Middle frontal gyrus (tissue), 1 donor: ENCODE data around the gene IQCK.

Experiments
- DNase-seq: peaks from one replicate; pipeline ENCODE4 v3.0.0-alpha.2; 2015; ENCODE audit warnings: low spot score; ENCODE audit errors: extremely low spot score

The IQCK gene

GRCh38 chr16:19802612-19803011 is 84.5 kb downstream of the IQCK start:
- DNase-seq: no peak

DNA sequence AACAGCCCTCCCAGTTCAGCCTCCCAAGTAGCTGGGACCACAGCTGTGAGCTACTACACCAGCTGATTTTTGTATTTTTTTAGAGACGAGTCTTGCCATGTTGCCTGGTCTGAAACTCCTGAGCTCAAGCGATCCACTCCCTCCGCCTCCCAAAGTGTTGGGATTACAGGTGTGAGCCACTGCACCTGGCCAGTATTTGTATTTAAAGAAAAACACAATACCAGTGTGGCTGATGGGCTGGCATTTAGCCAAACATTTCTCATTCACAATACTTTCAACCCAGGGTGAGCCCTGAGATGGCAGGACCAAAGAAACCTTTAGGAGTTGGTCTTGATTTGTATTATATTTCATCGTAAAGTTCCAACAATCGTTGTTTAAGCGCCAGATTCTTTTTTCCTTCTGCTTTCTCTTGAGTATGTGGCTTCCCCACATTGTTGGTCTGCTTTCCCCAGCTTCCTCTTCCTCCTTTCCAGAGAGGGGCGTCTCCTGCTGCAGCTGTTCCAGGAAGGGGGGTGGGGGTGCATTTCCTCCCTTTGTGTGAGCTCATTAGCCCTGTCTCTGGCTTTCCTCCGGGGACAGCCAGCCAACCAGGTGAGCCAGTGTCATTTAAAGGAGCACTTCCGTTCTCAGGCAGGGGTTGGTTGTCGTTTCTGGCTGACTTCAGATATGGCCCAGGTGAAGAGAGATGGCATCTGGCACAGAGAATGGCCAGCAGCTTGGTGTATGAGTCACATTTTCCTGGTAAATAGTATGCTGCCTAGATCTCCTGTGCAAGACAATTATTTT is 86.7 kb downstream of the IQCK start:
- DNase-seq: no peak

DNA sequence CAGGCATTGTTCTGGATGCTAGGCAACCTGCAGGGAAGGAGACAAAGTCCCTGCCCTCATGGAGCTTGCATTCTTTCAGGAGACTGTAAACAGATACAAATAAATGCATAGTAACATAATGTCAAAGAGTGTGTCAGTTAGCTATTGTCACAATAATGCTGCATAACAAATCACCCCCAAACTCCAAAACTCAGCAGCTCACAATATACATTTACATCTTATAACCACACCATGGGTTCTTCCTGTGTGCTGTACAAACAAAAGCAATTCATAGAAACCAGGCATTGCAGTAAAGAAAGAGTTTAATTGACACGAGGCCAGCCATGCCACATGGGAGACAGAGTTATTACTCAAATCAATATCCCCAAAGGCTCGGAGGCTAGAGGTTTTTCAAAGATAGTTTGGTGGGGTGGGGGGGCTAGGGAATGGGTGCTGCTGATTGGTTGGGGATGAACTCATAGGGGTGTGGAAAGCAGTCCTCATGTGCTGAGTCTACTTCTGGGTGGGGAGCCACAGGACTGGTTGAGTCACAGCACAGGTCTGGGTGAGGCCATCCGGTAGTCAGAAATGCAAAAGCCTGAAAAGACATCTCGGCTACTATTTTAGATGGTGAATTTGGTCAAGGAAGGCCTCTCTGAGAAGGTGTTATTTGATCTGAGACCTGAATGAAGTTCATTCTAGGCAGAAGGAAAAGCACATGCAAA is 87.5 kb downstream of the IQCK start:
- DNase-seq: no peak

DNA sequence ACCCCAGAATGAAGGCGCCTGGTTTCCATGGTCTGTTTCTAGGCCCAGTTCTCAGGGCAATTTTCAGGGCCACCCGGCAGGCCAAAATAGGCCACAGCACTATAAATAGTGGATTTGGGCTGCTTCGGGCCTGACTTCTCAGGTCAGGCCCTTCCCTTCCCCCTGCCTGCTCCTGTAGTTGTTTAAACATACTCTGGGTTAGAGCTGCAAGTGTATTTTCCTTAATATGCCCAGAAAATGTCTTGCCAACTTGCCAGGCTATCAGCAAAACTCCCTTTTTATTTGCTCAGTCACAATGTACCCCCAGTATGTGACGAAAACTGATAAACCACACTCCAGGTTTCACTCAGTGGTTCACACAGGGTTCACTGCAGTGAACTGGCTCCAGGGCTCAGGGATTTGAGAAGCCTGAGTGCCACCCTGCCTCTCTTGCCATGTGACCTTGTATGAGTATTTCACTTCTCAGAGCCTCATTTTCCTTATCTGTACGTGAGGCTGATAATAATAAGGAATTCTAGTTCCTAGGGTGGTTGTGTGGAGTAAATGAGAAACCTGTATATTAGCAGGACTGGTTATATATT is 90.1 kb downstream of the IQCK start:
- DNase-seq: no peak

DNA sequence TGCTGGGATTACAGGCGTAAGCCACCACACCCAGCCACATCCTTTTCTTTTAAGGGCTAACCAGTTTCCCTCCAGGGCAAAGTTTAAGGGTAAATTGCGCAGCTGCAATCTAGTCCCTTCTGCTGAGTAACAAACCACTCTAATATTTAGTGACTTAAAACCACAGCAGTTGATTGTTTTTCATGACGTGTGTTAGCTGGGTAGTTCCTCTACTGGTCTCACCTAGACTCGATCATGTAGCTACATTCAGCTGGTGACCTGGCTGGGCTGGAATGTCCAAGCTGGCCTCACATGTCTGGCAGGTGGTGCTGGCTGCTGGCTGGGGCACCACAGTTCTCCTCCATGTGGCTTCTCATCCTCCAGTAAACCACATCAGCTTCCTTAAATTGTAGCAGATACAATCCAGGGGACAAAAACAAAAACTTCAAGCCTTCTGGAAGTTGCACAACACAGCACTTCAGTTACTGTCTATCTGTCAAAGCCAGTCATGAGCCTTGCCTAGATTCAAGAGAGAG is 91.1 kb downstream of the IQCK start:
- no peak for DNase-seq

GRCh38 chr16:19809693-19810092 is 91.6 kb downstream of the IQCK start:
- DNase-seq: no peak

DNA sequence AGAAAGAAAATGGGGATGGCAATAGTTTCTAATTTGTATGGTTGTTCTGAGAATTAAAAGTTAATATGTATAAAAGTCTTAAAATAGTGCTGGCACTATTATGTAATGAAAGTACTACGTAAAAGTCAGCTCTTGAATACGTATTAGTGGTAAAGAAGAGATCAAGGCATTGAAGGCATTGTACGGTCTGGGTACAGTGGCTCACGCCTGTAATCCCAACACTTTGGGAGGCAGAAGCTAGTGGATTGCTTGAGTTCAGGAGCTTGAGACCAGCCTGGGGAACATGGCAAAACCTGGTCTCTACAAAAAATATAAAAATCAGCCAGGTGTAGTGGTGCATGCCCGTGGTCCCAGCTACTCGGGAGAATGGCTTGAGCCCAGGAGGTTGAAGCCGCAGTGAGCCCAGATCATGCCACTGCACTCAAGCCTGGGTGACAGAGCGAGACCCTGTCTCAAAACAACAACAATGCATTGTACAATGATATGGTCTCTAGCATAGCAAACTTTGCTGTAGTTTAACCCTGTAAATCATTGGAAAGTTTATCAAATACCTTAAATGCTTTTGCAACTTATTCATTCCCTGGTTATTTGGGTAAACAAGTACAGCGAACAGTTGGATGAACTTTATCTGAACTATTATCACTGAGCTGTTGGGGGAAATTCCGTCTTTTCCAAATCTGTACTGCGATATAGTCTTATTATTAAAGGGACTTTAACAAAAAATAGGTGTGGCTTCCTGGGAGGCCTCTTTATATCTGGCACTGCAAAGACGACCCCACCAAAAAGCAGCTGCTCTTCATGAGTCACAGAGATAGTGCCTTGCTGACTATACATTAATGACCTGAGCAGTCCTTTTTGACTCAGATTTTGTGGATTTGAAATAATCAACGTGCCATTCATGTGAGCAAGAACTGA is 93.0 kb downstream of the IQCK start:
- DNase-seq: no peak

DNA sequence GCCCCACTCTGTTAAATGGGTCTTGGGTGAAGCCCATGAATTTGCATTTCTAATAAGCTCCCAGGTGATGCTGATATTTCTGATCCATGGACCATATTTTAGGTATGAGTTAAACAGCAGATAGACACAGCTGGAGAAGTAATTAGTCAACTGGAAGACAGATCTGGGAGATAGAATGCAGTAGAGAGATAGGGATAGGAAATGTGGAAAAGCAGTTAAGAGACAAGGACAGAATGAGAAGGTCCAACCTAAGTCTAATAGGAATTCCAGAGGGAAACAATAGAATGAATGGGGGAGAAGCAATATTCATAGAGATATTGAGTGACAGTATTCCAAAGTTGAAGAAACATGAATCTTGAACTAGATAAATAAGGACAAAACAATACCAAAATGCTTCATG is 94.9 kb downstream of the IQCK start:
- no peak for DNase-seq

- no peak for DNase-seq
Observed at GRCh38 chr16:19815418-19815817, 97.3 kb downstream of the IQCK start.

- no peak for DNase-seq
Observed at GRCh38 chr16:19817122-19817521, 99.1 kb downstream of the IQCK start.

DNA sequence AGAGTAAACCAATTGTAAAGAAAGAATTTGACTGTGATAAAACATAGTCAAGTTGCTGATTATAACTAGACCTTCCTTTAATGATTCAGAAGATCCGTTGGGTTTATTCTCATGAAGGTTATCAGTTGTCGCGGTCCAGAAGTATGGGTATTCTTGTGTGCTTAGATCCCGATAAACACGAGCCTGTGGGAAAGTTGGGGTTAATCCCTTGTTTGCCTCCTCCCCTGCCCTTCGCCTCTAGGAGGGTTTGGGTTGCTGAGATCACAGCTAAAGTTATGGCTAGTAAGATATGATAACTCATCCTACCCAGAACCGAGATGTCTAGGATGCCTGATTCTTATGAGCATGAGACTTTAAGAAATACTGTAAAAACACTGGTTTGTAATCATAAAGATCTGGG is 99.8 kb downstream of the IQCK start:
- no peak for DNase-seq

- no peak for DNase-seq
Observed at GRCh38 chr16:19822533-19822932, 104.5 kb downstream of the IQCK start.

- no peak for DNase-seq
Observed at GRCh38 chr16:19823322-19823721, 105.3 kb downstream of the IQCK start.

GRCh38 chr16:19824216-19824615 is 106.1 kb downstream of the IQCK start:
- DNase-seq: no peak

- no peak for DNase-seq
Observed at GRCh38 chr16:19829844-19830692, 112.0 kb downstream of the IQCK start.

DNA sequence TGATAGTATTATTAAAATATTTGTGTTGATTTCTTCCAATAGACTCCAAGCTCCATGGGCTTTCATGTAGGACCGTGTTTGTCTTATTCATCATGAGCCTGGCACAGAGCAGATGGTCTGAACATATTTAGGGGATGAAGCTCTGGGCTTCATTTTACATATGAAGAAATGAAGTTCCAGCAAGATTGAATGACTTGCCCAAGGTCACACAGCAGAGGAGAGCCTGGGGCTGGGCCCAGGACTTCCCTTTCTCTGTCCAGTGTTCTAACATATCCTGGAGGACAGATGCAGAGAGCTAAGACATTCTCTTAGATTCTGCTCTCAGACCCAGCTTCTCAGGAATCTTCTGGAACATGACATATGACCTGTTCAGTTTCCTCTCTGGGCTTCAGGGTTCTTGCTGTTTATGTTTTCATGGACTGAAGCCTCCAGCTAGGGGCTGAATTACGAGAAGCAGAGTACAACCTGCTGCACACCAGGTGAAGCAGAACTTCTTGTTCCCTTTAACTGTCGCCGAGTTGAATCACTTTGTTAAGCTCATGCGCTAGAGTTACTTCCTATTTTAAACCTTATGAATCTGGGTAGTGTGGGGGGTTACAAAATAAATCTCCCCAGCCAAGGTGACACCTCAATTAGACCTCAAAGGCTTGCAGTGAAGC is 113.0 kb downstream of the IQCK start:
- no peak for DNase-seq

DNA sequence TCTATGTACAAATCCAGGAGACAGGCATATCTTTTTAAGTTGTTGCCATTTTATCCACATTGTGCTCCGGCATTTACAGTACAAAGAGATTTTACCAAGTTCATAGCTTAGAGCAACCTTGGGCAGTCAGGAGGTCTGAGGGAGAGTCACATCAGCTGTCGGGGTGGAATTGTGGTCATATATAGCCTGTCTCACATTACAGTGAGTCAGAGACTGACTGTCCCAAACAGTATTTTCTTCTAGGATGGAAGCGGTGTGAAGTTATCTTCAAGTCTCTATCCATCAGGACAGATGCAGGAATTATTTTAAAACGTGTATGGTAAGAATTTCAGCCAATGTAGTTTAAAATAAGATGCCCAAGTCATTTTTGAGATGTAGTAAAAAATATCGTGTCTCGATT is 113.6 kb downstream of the IQCK start:
- no peak for DNase-seq

DNA sequence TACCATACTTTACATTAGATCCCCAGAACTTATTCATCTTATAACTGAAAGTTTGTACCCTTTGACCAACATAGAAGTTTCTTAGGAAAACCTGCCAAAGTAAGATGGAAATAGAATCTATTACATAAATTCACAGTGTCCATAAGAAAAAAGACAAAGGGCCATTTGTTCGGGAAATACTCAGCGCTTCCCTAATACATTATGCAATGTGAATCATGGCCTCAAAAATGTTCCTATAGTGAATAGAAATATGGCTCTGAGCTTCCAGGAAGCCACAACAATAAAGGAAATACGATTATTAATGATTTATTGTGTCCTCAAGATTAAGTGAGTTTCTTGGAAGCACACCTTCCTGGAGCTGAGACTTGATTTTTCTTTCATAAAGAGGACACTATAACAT is 115.1 kb downstream of the IQCK start:
- no peak for DNase-seq

DNA sequence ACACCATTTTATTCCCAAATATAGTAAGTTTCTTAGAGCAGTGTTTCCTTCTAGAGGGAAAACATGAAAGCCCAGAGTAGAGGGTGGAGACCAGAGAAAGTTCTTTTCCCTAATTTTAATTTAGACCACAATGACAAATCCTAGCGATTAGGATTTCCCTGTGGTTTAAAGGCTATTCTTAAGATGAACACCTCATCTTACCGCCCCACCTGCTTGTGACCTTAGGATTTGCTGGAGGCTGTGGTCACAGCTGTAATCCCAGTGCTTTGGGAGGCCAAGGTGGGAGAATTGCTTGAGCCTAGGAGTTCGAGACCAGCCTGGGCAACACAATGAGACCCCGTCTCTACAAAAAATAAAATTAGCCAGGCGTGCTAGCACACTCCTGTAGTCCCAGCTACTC is 115.5 kb downstream of the IQCK start:
- no peak for DNase-seq

GRCh38 chr16:19835196-19835595 is 117.1 kb downstream of the IQCK start:
- no peak for DNase-seq
